HepG2 (cell line): ENCODE results near the gene SPRR5.

Source experiments
- CREB3 ChIP-seq: sonication (generic); formaldehyde crosslinking; IDR thresholded peaks from 2 replicates; pipeline ENCODE4 v1.5.0; 2020; ENCODE audit warnings: missing genetic modification reagents
- CTCF ChIP-seq: sonication (generic); formaldehyde crosslinking; IDR thresholded peaks from 2 replicates; pipeline ENCODE4 v1.5.0; 2020; ENCODE audit warnings: mild to moderate bottlenecking, missing genetic modification reagents, moderate library complexity
- FOSL1 ChIP-seq: sonication (generic); formaldehyde crosslinking; IDR thresholded peaks from 2 replicates; pipeline ENCODE4 v1.9.0; 2021; ENCODE audit warnings: missing genetic modification reagents, borderline replicate concordance
- HCFC1 ChIP-seq: fragments of 150-350 bp; IDR thresholded peaks from 2 replicates; pipeline ENCODE4 v1.6.1; 2014; ENCODE audit warnings: low read depth, low read length
- MNT ChIP-seq: fragments of 450-650 bp; IDR thresholded peaks from 2 replicates; pipeline ENCODE4 v1.6.1; 2016
- MTA1 ChIP-seq: sonication (generic); formaldehyde crosslinking; IDR thresholded peaks from 2 replicates; pipeline ENCODE4 v1.4.0; 2020; ENCODE audit warnings: missing genetic modification reagents, mild to moderate bottlenecking, borderline replicate concordance
- MTA3 ChIP-seq: sonication (generic); formaldehyde crosslinking; IDR thresholded peaks from 2 replicates; pipeline ENCODE4 v1.4.0; 2020; ENCODE audit warnings: missing genetic modification reagents
- SATB2 ChIP-seq: sonication (generic); formaldehyde crosslinking; IDR thresholded peaks from 2 replicates; pipeline ENCODE4 v1.5.0; 2020; ENCODE audit warnings: missing genetic modification reagents
- YEATS2 ChIP-seq: sonication (generic); formaldehyde crosslinking; IDR thresholded peaks from 2 replicates; pipeline ENCODE4 v1.4.0; 2020; ENCODE audit warnings: missing genetic modification reagents, borderline replicate concordance
- ZC3H4 ChIP-seq: sonication (generic); formaldehyde crosslinking; IDR thresholded peaks from 2 replicates; pipeline ENCODE4 v1.4.0; 2020; ENCODE audit warnings: missing genetic modification reagents, borderline replicate concordance
- ZNF773 ChIP-seq: sonication (generic); formaldehyde crosslinking; IDR thresholded peaks from 2 replicates; pipeline ENCODE4 v1.4.0; 2020; ENCODE audit warnings: missing genetic modification reagents, borderline replicate concordance

GRCh38 chr1:152969036-152969435, 22.0 kb downstream of the SPRR5 start:
- no peak for TF ChIP-seq ZNF773 (CRISPR knock-in tag)
- no peak for TF ChIP-seq ZC3H4
- no peak for TF ChIP-seq SATB2 (CRISPR knock-in tag)
- no peak for TF ChIP-seq MTA3 (CRISPR knock-in tag)
- no peak for TF ChIP-seq YEATS2 (CRISPR knock-in tag)
- TF ChIP-seq CTCF, result no peak
- TF ChIP-seq HCFC1, result no peak
- TF ChIP-seq FOSL1, result no peak
- no peak for TF ChIP-seq MNT
- no peak for TF ChIP-seq CREB3
- TF ChIP-seq MTA1 (CRISPR knock-in tag), result no peak
